T-helper 17 cell (primary cell): ENCODE results near the gene ZNG1A. TPM values are rescaled to one million over a fixed set of nuclear protein-coding genes. Genes with fewer than 3 reads are reported as not detected.
"Not testable (repeated sequence)": the region's sequence is repeated elsewhere in the genome, so short reads cannot be mapped to it uniquely, and the experiment has no call there.

ENCODE experiments used
- ATAC-seq: fragments of 150-1000 bp; cut with Tn5 transposase; 2 replicates; pipeline ENCODE4 v1.10.0; 2021; ENCODE audit warnings: mild to moderate bottlenecking, moderate library complexity
- DNase-seq, 3 donors: peaks; one replicate each; pipeline versions ENCODE4 v3.0.0 to v3.0.0-alpha.2; 2020 to 2021
- H3K9me3 ChIP-seq: one replicate; pipeline ENCODE4 v1.7.0; 2013; ENCODE audit warnings: low read length, mild to moderate bottlenecking; ENCODE audit not compliant: control insufficient read depth, poor library complexity, severe bottlenecking
- H3K27ac Mint-ChIP-seq: one replicate; pipeline ENCODE4 v1.8.0; 2022; ENCODE audit warnings: mild to moderate bottlenecking, moderate library complexity, mixed read lengths
- H3K27me3 Mint-ChIP-seq: one replicate; pipeline ENCODE4 v1.8.0; 2022; ENCODE audit warnings: mixed read lengths
- H3K36me3 Mint-ChIP-seq: one replicate; pipeline ENCODE4 v1.8.0; 2022; ENCODE audit warnings: low read depth, mixed read lengths
- H3K4me1 Mint-ChIP-seq: one replicate; pipeline ENCODE4 v1.8.0; 2022; ENCODE audit warnings: mild to moderate bottlenecking, mixed read lengths
- H3K4me3 Mint-ChIP-seq: one replicate; pipeline ENCODE4 v1.8.0; 2022; ENCODE audit warnings: mild to moderate bottlenecking, moderate library complexity, mixed read lengths
- total RNA-seq, 4 donors: library from RNA in 2 of 4; stranded (reverse) in 2 of 4; gene quantifications; one replicate each; pipeline ENCODE4 v1.2.3 and lab custom pipeline; 2022 to 2026

Gene ZNG1A
- total RNA-seq, 2 donors from 2014 or later, result 23.1 to 24.4 TPM

DNA sequence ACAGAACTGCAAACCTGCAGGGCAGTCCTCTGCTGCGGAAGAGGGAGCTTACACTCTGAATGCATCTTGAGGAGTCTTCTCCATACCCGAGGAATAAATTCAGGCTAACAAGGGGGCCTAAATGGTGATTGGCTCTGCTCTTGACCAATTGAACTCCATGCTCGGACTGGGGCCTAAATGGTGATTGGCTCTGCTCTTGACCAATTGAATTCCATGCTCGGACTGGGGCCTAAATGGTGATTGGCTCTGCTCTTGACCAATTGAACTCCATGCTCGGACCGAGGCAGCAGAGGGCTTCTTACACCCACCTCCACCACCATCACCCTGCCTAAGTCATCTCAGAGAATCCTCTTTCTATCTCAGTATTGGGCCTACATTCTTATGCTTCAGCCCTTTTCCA, 79.0 kb downstream of the ZNG1A start:
- not testable (repeated sequence) for H3K9me3 ChIP-seq, ATAC-seq, DNase-seq, H3K27me3 Mint-ChIP-seq, H3K36me3 Mint-ChIP-seq, H3K27ac Mint-ChIP-seq, H3K4me3 Mint-ChIP-seq, H3K4me1 Mint-ChIP-seq

DNA sequence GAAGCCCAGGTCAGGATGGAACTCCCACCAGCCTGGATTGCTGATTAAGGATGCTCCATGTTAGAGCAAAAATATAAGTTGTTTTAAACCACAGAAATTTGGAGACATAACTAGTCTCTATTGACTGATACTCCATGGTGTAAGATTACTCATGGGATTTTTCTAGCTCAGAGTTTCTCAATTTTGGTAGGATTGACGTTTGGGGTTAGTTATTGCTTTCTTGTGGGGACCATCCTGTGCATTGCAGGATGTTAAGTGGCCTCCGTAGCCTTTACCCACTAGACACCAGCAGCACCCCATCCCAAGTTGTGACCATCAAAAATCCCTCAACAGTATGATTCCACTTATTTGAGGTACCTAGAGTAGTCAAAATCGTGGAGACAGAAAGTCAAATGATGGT, 80.1 kb downstream of the ZNG1A start:
- not testable (repeated sequence) for H3K27me3 Mint-ChIP-seq, H3K4me3 Mint-ChIP-seq, H3K36me3 Mint-ChIP-seq, H3K27ac Mint-ChIP-seq, H3K9me3 ChIP-seq, ATAC-seq, DNase-seq, H3K4me1 Mint-ChIP-seq

DNA sequence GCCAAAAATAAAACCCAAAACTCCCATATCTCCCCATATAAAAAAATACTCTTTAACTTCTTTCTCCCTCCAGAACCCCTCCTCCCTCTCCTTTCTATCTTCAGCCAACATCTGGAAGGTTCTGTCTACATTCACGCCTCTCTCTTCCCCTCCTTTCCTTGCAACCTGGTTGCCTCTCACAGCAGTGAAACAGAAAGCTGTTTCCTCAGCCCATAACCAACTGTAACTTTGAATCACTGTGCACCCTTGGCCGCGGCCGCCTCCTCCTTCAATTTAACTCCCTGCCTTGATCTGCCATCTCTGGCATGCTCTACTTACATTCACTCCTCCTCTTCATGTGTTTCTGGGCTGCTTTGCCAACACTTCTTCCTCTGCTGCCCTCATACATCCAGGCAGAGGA, 83.9 kb downstream of the ZNG1A start:
- not testable (repeated sequence) for H3K4me1 Mint-ChIP-seq, ATAC-seq, H3K9me3 ChIP-seq, H3K4me3 Mint-ChIP-seq, H3K27me3 Mint-ChIP-seq, DNase-seq, H3K36me3 Mint-ChIP-seq, H3K27ac Mint-ChIP-seq

DNA sequence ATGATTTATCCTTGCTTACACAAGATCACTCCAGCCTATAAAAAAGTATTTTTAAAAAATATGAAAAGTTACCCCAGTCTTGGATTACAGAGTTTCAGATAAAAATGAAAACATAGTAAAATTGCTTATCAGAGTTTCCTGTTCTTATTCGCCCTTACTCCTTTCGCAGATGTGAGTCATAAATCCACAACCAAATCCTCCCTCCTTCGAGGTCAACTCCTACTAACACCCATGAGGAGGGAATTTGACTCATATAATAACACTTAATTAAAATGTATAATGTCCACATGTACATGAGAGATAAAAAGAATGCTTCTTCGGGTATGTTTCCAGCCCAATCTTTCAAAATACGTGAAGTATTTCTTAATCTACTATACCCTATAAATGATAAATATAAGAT, 84.5 kb downstream of the ZNG1A start:
- H3K27ac Mint-ChIP-seq, result not testable (repeated sequence)

DNA sequence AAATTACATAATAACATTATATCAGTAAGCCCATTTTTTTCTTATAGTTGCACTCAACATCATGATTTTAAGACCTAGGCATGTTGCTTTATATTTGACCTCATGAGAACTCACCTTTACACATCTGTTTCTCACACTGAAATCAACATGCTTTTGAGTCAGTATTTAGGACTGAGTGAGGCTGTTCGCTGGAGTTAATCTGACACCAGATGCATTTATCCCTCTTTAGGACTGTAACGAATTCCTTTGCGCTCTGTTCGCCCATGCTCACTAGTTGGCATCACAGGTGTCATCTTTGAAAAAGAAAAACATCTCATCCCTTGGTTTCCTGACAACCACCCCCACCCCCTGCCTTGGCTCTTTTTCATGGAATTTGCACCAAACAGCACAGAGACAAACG, 84.9 kb downstream of the ZNG1A start:
- not testable (repeated sequence) for DNase-seq, H3K27ac Mint-ChIP-seq, H3K9me3 ChIP-seq, H3K27me3 Mint-ChIP-seq, H3K36me3 Mint-ChIP-seq, H3K4me1 Mint-ChIP-seq, ATAC-seq, H3K4me3 Mint-ChIP-seq

More for the DNA sequence above, 84.5 kb downstream of the ZNG1A start:
- not testable (repeated sequence) for H3K27me3 Mint-ChIP-seq, ATAC-seq, H3K4me1 Mint-ChIP-seq, H3K36me3 Mint-ChIP-seq, H3K4me3 Mint-ChIP-seq, H3K9me3 ChIP-seq, DNase-seq

DNA sequence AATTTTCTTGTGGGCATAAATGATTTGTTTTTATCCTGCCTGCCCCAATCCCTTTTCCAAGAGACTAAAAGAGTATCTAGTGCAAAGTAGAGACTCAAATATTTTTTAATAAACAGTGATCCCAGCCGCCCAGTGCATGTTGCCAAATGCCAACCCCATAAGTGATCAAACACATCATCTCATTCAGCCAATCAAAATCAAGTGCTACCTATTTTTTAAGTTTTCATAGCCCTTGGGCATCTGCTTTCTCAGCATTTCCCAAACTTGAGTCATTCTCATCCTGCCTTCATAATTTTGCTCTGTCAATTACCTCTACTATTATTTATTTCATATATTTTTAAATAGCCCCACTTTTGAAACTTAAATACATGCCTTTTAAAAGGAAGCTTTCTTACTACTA, 88.0 kb downstream of the ZNG1A start:
- H3K4me3 Mint-ChIP-seq, H3K36me3 Mint-ChIP-seq, DNase-seq, H3K4me1 Mint-ChIP-seq, ATAC-seq, H3K27me3 Mint-ChIP-seq, H3K9me3 ChIP-seq, H3K27ac Mint-ChIP-seq: not testable (repeated sequence)

DNA sequence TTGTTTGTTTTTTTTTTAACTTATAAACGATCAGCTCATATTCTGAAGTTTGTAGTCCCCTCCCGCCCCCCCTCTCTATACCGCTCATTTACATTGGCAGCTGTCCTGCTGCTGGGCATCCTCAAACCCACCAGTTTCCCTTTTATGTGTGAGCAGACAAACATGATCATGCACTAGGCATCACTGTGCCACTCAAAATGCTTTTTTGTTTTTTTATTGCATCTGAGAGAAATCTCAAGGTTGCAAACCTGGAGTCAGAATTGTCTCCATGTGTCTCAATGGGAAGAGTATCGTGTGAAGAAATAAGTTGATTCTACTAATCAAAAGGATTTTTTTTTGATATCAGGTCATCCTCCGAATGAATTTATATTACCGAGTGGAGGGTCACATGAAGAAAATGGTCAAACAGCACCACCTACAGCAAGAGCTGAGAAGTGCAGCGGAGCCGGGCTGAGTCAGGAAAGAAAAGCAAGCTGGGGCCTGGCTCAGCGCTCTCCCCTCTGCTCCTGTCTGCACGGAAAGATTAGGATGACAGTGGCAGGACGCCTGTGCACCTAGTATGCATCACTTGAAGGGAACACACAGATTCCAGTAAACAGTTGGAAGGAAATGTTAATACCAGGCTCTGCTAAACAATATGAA, 90.3 kb downstream of the ZNG1A start:
- H3K4me3 Mint-ChIP-seq, H3K27ac Mint-ChIP-seq, H3K9me3 ChIP-seq, H3K4me1 Mint-ChIP-seq, DNase-seq, H3K36me3 Mint-ChIP-seq, H3K27me3 Mint-ChIP-seq: not testable (repeated sequence)
- peak; percentile 89 for ATAC-seq

DNA sequence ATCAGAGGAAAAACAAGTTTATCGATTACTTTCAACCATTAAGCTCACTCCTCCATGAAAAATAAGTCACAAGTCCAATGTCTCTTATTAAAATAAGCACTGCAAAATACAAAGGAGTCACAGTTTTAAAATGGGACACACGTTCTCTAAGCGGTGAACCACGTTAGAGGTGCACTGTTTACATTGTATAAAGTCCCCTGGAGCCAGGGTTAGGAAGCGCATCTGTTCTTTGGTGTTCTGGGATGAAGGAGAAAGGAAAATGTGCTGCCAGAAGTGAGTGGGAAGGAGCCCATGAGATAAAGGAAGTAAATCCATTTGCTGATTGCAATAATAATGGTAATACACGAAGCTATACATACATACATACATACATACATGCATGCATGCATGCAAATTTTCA, 91.0 kb downstream of the ZNG1A start:
- H3K9me3 ChIP-seq, H3K27ac Mint-ChIP-seq, H3K36me3 Mint-ChIP-seq, ATAC-seq, H3K4me3 Mint-ChIP-seq, DNase-seq, H3K27me3 Mint-ChIP-seq, H3K4me1 Mint-ChIP-seq: not testable (repeated sequence)

DNA sequence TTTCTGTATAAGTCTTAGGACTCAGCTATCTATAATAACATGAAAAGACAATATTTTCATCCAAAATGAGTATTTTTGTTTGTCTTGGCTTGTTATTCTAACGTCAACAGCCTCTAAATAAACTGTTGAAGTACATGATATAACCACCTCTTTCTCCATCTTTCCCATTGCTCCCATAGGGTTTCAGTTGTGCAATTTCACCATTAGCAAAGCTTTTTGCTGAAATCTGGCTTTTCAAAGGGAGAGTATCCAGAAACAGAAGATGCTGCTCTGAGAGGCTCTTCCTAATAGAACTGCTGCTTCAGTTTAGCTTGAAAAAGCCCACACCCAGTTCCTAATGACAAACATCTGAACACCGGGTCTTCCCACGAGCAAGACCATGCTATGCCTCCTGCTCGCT, 91.8 kb downstream of the ZNG1A start:
- not testable (repeated sequence) for H3K27me3 Mint-ChIP-seq, H3K27ac Mint-ChIP-seq, H3K9me3 ChIP-seq, DNase-seq, H3K4me1 Mint-ChIP-seq, H3K4me3 Mint-ChIP-seq, ATAC-seq, H3K36me3 Mint-ChIP-seq

DNA sequence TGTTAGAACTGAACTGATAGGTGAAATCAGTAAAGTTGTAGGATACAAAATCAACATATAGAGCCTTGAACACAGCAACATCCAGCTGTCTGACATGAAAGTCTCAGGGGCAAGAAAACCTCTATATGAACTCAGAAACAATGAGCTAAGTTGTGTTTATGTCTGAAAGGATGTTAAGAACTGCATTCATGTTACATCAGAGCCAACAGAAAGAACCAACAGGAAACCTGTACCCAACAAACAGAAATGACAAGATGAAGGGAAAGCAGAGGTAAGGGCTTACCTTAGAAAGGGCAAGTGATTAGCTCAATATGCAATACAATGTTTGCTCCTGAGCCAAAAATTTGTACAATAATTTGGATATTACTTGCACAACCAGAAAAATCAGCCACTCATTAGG, 92.2 kb downstream of the ZNG1A start:
- H3K27ac Mint-ChIP-seq, H3K4me3 Mint-ChIP-seq, H3K27me3 Mint-ChIP-seq, H3K9me3 ChIP-seq, DNase-seq, H3K36me3 Mint-ChIP-seq, H3K4me1 Mint-ChIP-seq: not testable (repeated sequence)
- peak; percentile 40 for ATAC-seq

DNA sequence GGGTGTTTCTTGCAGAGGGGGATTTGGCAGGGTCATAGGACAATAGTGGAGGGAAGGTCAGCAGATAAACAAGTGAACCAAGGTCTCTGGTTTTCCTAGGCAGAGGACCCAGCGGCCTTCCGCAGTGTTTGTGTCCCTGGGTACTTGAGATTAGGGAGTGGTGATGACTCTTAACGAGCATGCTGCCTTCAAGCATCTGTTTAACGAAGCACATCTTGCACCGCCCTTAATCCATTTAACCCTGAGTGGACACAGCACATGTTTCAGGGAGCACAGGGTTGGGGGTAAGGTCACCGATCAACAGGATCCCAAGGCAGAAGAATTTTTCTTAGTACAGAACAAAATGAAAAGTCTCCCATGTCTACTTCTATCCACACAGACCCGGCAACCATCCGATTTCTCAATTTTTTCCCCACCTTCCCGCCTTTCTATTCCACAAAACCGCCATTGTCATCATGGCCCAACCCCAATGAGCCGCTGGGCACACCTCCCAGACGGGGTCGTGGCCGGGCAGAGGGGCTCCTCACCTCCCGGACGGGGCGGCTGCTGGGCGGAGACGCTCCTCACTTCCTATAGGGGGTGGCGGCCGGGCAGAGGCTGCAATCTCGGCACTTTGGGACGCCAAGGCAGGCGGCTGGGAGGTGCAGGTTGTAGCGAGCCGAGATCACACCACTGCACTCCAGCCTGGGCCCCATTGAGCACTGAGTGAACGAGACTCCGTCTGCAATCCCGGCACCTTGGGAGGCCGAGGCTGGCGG, 95.7 kb downstream of the ZNG1A start:
- H3K27me3 Mint-ChIP-seq, H3K4me1 Mint-ChIP-seq, H3K9me3 ChIP-seq, H3K27ac Mint-ChIP-seq, DNase-seq, H3K4me3 Mint-ChIP-seq, ATAC-seq, H3K36me3 Mint-ChIP-seq: not testable (repeated sequence)

DNA sequence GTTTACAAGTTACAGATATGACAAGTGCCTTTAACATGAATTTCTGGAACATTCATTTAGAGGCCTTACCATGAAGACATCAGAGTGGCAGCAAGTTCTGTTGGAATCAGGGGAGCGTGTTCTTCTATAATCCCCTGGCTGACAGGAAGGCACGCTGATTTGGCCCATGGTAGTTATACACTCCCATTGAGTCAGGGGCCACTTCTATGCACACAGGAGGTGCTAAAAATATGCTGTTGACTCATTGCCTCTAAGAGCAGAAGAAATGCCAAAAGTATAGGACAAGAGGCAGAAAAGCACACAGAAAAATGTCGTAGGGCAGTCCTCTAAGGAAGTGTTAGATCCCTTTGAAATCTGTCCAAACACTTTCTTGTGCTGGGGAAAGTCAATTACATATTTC, 100.5 kb downstream of the ZNG1A start:
- not testable (repeated sequence) for ATAC-seq, H3K27me3 Mint-ChIP-seq, H3K36me3 Mint-ChIP-seq, H3K27ac Mint-ChIP-seq, DNase-seq, H3K4me1 Mint-ChIP-seq, H3K9me3 ChIP-seq, H3K4me3 Mint-ChIP-seq

DNA sequence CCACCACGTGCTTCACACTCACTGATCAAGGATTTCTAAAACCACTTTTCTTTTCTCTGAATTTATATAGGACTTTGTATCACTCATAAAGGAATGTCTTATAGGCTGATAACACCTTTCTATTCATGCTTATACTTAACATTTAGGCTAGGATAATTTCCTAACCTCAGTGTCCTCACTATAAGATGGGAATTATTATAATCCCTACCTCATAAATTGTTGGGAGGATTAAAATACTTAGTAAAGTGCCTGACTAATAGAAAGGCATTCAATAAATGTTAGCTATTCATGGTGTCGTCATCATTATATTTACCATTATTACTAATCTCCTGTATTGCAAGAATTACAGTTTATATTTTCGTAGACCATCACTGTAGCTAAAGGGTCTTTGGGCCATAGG, 102.5 kb downstream of the ZNG1A start:
- not testable (repeated sequence) for H3K36me3 Mint-ChIP-seq, H3K9me3 ChIP-seq, H3K4me3 Mint-ChIP-seq, H3K27ac Mint-ChIP-seq, H3K27me3 Mint-ChIP-seq, ATAC-seq, DNase-seq, H3K4me1 Mint-ChIP-seq

DNA sequence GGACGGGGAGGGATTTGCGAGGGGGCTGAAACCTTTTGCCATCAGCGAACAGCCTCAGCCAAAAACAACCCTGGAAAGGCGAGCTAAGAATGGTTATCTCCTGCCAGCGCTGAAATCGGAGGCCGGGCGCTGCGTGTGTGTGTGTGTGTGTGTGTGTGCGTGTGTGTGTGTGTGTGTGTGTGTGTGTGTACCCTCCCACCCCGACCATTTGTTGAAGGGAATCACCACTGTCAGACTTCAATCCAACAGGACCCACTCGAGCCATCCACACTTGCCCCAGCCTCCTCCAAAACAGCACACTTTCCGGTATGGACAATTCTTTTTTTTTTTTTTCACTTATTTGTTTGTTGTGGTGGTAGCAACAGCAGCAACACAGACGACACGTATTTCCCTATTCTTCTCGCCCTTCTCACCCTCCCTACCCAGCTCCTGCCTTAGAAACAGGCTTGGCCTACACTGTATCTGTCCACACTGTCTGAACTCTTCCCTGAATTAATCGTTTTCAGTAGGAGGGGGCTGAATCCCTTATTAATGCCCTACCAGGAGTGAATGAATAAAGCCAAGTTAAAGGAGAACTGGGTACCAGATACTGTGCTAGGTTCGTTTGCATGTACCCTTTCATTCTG, 104.8 kb downstream of the ZNG1A start:
- peak; percentile 8 for ATAC-seq
- not testable (repeated sequence) for H3K4me1 Mint-ChIP-seq, H3K9me3 ChIP-seq, DNase-seq, H3K36me3 Mint-ChIP-seq, H3K27ac Mint-ChIP-seq, H3K27me3 Mint-ChIP-seq
- peak overlapping the region; percentile 74 for H3K4me3 Mint-ChIP-seq
